Kidney glomerular epithelial cell (primary cell): ENCODE results near the gene TPD52L2.

ENCODE experiments used
- DNase-seq: peaks from one replicate; lab custom pipeline; 2025; lab: John Stamatoyannopoulos, UW

Gene TPD52L2

DNA sequence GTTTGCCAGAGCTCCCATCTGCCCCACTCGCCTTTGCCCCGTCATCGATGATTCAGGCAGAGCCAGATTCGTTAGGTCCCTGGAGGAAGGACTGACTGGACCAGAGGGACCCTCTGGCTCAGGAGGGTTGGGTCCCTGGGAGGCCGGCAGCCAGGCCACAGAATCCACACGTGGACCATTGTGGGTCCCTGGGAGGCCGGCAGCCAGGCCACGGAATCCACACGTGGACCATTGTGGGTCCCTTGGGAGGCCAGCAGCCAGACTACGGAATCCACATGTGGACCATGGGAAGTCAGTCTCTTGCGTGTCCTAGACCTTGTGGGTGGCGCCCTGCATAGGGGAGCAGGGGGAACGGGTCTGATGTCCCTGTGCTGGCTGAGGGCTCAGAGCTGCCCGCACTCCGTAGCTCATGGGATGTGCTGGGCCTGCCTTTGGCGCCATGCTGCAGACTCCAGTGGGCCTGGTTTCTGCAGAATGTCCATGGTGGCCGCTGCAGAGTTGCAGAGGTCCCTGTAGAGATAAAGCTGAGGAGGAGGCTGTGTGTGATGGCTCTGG is 67.6 kb downstream of the TPD52L2 start:
- no peak for DNase-seq

DNA sequence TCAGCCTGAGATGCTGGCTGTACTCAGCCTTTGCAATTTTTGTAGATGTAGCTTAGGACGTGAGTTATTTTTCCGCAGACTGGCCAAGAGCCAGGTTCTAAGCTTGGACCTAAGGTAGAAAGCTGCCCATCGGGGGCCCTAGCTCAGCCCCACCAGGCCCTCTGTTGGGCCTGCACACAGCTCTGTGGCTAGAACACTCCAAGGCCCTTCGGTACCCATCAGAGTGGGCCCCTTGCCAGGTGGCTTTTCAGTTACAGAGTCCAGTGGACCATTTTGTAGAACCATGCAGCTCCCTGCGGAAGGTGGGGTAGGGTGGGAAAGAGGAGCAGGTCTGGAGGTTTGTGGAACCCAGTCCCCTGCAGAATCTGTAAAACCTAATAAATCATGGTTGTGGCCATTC is 68.6 kb downstream of the TPD52L2 start:
- no peak for DNase-seq

DNA sequence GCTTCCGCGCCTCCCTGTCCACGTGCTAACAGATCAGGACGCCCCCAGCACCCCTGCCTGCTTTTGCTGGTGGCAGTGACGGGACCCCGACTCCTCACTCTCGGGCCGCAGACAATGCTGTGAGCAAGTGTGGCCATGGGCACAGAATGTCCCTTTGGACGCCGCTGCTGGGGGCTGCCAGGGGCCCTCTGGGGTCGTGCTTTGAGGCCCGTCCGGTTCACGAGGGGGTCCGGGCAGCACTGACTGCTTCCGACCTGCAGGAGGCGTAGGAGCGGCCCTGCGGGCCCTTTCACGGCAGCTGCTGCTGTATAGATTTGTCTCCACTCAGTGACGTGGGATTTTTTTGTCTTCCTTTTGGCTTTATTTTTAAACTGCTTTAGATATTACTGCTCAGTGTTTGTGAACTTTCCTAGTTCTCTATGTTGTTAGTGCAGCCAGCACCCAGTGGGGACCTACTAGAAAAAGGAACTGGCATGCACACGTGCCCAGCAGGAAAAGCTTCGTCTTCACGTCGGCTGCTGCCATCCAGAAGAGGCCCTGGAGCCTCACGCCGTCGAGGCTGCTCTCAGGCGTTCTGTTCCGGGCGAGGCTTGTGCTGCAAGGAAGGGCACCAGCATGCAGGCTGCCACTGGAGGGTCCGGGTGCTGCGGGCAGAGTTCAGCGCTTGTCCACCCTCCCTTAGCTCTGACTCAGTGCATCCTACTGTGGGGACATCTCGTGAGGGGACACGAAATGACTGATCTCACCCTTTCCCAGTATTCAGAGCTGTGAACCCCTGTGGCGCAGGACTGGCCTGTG is 69.4 kb downstream of the TPD52L2 start:
- no peak for DNase-seq

DNA sequence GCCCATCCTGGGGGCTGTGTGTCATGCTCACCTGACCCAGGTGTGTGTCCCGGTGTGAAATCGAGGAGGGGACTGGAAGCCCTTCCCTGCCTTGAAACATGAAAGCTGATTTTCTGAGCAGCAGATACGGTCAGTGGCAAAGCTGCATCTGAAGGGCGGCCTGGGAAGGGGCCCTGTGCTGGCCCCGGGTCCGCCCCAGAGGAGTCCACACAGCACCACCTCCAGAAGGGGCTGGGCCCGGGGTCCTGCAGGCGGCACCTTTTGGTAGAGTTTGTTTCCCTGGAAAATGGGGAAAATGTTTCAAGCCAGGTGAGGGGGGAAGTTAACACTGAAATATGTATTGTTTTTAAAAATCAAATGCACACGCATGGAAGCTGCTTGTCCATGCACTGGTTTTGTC is 70.4 kb downstream of the TPD52L2 start:
- no peak for DNase-seq

DNA sequence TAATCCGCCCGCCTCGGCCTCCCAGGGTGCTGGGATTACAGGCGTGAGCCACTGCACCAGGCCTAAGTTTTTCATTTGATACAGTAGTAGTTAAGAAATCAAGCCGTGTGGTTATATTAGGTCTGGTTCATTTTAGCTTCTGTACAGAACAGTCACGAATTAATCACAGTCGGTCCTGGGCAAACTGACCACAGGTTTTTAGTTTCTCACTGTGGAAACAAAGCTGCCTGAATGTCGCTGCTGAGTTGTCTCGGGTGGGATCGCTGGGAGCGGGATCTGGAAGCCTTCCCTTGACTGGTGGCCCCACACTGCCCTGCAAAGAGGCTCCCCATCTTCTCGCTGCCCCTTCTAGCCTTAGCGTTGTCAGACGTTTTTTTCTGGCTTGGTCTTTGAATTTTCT is 72.5 kb downstream of the TPD52L2 start:
- no peak for DNase-seq

DNA sequence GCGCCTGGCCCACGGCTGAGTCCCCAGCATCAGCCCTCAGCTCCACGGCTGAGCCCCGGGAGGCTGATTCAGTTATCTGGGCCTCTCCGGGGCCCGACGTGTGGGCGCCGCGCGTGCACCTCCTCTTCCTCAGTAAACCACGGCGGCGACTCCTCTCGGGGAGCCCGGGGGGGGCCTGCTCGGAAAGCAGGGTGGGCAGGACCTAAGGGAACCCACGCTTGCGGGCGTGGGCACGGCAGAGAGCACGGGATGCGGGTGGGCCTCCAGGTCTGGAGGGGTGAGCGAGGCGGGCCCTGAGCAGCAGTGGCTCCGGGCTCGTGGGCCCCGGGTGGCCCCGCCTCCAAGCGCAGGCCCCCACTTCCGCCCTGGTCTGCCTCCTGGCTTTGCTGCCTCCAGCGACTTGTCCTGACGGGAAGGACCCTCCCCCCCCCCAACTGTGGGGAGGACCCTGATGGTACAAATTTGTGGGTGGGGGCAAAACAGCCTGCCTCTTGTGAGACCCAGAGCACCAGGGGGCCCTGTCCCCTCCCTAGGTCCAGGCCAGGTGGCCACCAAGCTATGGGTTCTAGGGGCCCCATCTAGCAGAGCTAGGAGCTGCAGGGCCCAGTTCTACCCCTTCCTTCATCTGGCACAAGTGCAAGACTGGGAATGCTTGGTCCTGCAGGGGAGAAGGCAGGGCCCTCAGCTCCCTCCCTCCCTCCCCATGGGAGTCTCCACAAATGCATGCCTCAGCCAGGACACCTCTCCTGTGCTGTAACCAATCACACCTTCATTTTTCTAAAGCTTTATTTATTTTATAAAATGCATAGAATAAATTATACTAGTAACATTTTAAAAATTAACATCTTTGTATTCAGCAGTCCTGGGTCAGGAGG is 74.2 kb downstream of the TPD52L2 start:
- DNase-seq: no peak

DNA sequence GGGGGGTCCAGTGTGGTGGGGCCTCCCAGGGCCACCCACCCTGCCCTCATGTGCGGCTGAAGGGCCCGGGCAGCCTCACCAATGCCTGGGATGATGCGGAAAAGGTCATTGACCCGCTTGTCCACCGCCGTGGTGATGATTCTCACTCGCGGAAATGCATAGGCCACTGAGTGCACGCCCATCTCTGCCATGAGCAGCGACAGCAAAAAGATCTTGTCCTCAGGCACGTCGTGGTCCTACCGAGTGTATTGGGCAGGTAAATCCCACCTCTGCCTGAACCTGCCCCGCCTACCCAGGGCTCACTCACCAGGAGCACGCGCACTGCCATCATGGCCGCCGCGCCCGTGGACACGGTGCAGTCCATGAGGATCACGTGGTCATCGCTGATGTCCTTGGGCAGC is 75.0 kb downstream of the TPD52L2 start:
- no peak for DNase-seq

DNA sequence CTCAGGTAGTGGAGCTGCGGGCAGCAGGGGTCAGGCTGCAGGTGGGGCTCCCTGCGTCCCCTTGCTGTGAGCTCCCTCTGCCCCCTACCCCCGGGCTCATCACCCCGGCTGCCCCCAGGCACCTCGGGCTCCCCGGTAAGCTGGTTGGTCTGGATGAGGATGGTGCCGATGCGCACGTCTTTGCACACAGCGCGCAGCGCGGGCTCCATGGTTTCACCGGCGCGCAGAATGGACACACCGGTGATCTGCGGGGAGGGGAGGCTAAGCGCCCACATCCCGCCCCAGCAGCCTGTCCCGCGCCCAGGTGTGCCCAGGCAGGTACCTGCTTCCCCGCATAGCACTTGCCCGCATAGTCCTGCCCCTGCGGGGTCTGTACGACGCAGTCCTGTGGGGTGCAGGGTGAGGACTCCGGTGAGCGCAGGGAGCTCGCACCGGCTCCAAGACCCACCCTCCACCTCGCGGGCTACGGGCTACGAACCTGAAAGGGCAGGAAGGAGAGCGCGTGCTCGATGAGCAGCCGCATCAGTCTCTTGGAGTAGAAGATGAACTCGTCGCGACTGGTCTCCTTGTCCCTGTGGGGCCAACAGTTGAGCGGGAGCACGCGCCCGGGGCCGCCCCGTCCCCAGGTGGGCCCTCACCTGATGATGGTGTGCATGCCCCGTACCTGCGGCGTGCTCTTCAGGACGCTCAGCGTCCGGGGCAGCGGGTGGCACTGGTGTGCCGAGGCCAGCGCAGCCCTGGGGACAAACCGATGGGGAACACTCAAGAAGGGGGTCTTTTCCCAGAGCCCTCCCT is 75.6 kb downstream of the TPD52L2 start:
- no peak for DNase-seq
